HEK293T (cell line): ENCODE results near the gene AK5.

Experiments
- ARNT ChIP-seq: fragments of 450-650 bp; IDR thresholded peaks from 2 replicates; pipeline ENCODE4 v1.6.1; 2017; ENCODE audit warnings: mild to moderate bottlenecking
- FOXM1 ChIP-seq: fragments of 450-650 bp; IDR thresholded peaks from 2 replicates; pipeline ENCODE4 v1.6.1; 2017; ENCODE audit warnings: mild to moderate bottlenecking, borderline replicate concordance
- HDGF ChIP-seq: fragments of 450-650 bp; IDR thresholded peaks from 2 replicates; pipeline ENCODE4 v1.6.1; 2017; ENCODE audit warnings: antibody characterized with exemption, borderline replicate concordance
- SP1 ChIP-seq: fragments of 450-650 bp; IDR thresholded peaks from 2 replicates; pipeline ENCODE4 v1.6.1; 2017
- SUZ12 ChIP-seq: fragments of 450-650 bp; IDR thresholded peaks from 2 replicates; pipeline ENCODE4 v1.6.1; 2016; ENCODE audit warnings: mild to moderate bottlenecking
- TARDBP ChIP-seq: fragments of 450-650 bp; IDR thresholded peaks from 2 replicates; pipeline ENCODE4 v1.6.1; 2016

- TF ChIP-seq FOXM1 (no peak), SP1 (no peak), ARNT (no peak), SUZ12 (no peak), HDGF (no peak), TARDBP (no peak)
Observed at GRCh38 chr1:77392486-77392885, 110.7 kb downstream of the AK5 start.
